Measurements from ENCODE around the gene ATP6V1C2.

The ATP6V1C2 gene

GRCh38 chr2:10720947-10721395 is 459 bp upstream of the ATP6V1C2 start (continued):
- TF ChIP-seq ZNF350 (tag by site-specific recombination; IDR thresholded peaks at IDR 0.05) (no peak), ZNF629 (tag by site-specific recombination; IDR thresholded peaks at IDR 0.05) (no peak), SP7 (tag by site-specific recombination; IDR thresholded peaks at IDR 0.05) (no peak), OSR2 (tag by site-specific recombination; IDR thresholded peaks at IDR 0.05) (no peak), ZNF366 (tag by site-specific recombination; conservative IDR thresholded peaks at IDR 0.05) (no peak), ZNF530 (tag by site-specific recombination; IDR thresholded peaks at IDR 0.05; ENCODE audit: low read depth) (no peak), ZNF670 (tag by site-specific recombination; IDR thresholded peaks at IDR 0.05; ENCODE audit: low read depth) (no peak), ZFHX2 (tag by site-specific recombination; conservative IDR thresholded peaks at IDR 0.05) (peak; percentile 25; the same call in 1 of the 2 replicates), BCL11A (tag by site-specific recombination; IDR thresholded peaks at IDR 0.05; ENCODE audit: low read depth) (no peak), ZNF335 (tag by site-specific recombination; conservative IDR thresholded peaks at IDR 0.05) (no peak; the same call in 1 of the 2 replicates), TCF7L2 (IDR thresholded peaks at IDR 0.05; ENCODE audit: borderline replicate concordance, low read depth, low read length) (no peak), ZNF701 (tag by site-specific recombination; IDR thresholded peaks at IDR 0.05) (no peak), ZNF223 (tag by site-specific recombination; IDR thresholded peaks at IDR 0.05) (no peak), YY1 (tag by site-specific recombination; IDR thresholded peaks at IDR 0.05) (no peak), ZNF692 (tag by site-specific recombination; IDR thresholded peaks at IDR 0.05) (no peak), BCL11B (tag by site-specific recombination; IDR thresholded peaks at IDR 0.05; ENCODE audit: low read depth) (no peak), ZNF785 (tag by site-specific recombination; IDR thresholded peaks at IDR 0.05) (no peak), ZNF830 (tag by site-specific recombination; IDR thresholded peaks at IDR 0.05; ENCODE audit: low read depth) (no peak), OVOL3 (tag by site-specific recombination; IDR thresholded peaks at IDR 0.05) (no peak), SCRT1 (tag by site-specific recombination; IDR thresholded peaks at IDR 0.05; ENCODE audit: borderline replicate concordance) (peak; percentile 99), ZNF311 (tag by site-specific recombination; IDR thresholded peaks at IDR 0.05; ENCODE audit: borderline replicate concordance) (no peak), MEIS1 (CRISPR knock-in tag; IDR thresholded peaks at IDR 0.05; ENCODE audit: borderline replicate concordance) (no peak), ZSCAN30 (tag by site-specific recombination; IDR thresholded peaks at IDR 0.05) (no peak), ZNF623 (tag by site-specific recombination; IDR thresholded peaks at IDR 0.05) (no peak), PBX3 (CRISPR knock-in tag; IDR thresholded peaks at IDR 0.05) (no peak), ZNF114 (tag by site-specific recombination; IDR thresholded peaks at IDR 0.05) (no peak), ZNF16 (tag by site-specific recombination; IDR thresholded peaks at IDR 0.05; ENCODE audit: low read depth) (no peak), SALL2 (tag by site-specific recombination; IDR thresholded peaks at IDR 0.05; ENCODE audit: borderline replicate concordance) (no peak), ZNF416 (tag by site-specific recombination; IDR thresholded peaks at IDR 0.05) (no peak), ZNF777 (tag by site-specific recombination; IDR thresholded peaks at IDR 0.05; ENCODE audit: borderline replicate concordance) (0 out of 2 replicates have a peak, but pooled peaks have one; percentile 40), IKZF3 (tag by site-specific recombination; IDR thresholded peaks at IDR 0.05) (no peak), ZFP3 (tag by site-specific recombination; IDR thresholded peaks at IDR 0.05; ENCODE audit: low read depth) (no peak), ZNF48 (tag by site-specific recombination; IDR thresholded peaks at IDR 0.05) (no peak), PRDM4 (tag by site-specific recombination; IDR thresholded peaks at IDR 0.05) (no peak), ZFP37 (tag by site-specific recombination; IDR thresholded peaks at IDR 0.05) (no peak), ZEB2 (tag by site-specific recombination; IDR thresholded peaks at IDR 0.05) (0 out of 2 replicates have a peak, but pooled peaks have one; percentile 72), KLF7 (tag by site-specific recombination; IDR thresholded peaks at IDR 0.05; ENCODE audit: borderline replicate concordance) (no peak), ZNF214 (tag by site-specific recombination; IDR thresholded peaks at IDR 0.05; ENCODE audit: borderline replicate concordance) (no peak), ZNF248 (tag by site-specific recombination; IDR thresholded peaks at IDR 0.05) (no peak)

Data from HEK293 (cell line).